ENCODE measurements around the gene APOB.

Gene APOB

DNA sequence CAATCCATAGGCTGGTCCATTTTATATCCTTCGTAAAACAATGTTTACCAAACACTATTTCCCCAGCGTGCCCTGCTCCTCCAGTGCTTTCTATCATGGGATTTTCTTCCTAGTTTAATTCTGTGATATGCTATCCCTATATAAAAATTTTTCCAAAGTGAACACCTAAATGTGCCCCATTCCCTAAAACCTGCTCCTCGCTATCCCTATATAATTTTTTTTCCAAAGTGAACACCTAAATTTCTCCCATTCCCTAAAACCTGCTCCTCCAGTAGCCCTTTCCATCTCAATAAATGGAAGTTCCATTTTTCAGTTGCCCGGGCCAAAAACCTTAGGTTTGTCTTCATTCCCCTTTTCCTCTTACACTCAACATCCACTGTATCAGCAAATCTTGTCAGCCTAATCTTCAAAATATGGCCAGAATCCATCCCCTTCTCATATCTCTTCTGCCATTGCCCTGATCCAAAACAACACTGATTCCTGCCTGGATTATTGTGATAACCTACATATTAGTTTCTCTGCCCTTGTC lies 26.1 kb downstream of the APOB start:
- no peak for DNase-seq

GRCh38 chr2:21015281-21015645 lies 28.6 kb downstream of the APOB start:
- no peak for DNase-seq

DNA sequence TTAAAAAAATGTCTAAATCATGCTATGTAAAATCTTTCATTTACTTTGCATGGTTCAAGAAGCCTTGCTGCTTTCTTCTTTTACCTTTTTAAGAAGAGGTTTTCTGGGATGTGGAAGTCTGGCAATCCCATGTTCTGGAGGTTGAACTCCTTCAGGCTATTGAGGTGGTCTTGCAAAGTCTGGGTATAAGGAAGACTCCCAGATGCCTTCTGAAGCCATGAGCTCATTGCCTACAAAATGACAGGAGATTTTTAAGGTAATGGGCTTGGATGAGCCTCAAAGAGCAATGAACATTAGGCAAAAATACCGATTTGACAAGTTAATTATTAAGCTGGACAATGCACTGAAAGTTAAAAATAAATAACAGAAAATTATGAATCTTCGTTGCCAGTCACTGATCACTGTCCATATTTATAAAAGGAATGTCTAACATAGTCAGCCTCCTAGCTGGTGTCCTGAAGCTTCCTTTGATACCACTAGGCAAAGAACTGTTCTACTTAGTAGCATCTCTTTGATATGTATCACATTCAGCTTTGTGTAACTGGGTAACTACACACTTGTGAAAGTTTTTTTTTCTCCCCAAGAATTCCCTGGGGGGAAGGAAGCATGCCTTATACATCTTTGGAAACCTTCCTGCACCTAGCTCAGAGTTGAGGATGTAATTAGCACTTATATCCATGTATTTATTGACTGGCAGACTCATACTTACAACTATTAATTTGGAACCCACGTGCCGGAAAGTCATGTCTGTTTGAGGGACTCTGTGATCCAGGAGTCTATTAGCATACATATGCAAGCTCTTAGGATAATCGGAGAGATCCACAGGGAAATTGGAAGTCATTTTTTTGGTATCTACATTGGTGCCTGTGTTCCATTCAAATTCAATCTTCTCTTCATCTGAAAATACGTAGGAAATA lies 29.3 kb downstream of the APOB start:
- no peak for DNase-seq

GRCh38 chr2:21013043-21013816 lies 30.6 kb downstream of the APOB start:
- no peak for DNase-seq

DNA sequence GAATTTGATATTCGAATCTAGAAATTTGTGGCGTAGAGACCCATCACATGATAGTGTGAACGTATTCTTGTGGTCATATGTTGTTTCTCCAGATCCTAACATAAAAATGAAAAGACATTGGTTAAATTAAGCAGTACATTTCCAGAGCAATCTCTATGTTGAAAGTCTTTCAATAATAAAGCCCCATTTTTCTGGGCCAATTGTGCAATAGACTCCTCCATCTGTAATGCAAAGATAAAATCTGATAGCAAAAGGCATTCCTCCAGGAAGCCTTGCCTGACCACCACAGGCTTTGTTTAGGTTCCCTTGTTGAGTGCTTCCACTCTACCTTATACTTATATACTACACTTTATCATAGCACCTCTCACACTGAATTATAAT lies 31.3 kb downstream of the APOB start:
- DNase-seq: no peak

- DNase-seq: no peak
These were observed 31.9 kb downstream of the APOB start for GRCh38 chr2:21011876-21012556.

- no peak for DNase-seq
These were observed 32.4 kb downstream of the APOB start for GRCh38 chr2:21011453-21011852.

DNA sequence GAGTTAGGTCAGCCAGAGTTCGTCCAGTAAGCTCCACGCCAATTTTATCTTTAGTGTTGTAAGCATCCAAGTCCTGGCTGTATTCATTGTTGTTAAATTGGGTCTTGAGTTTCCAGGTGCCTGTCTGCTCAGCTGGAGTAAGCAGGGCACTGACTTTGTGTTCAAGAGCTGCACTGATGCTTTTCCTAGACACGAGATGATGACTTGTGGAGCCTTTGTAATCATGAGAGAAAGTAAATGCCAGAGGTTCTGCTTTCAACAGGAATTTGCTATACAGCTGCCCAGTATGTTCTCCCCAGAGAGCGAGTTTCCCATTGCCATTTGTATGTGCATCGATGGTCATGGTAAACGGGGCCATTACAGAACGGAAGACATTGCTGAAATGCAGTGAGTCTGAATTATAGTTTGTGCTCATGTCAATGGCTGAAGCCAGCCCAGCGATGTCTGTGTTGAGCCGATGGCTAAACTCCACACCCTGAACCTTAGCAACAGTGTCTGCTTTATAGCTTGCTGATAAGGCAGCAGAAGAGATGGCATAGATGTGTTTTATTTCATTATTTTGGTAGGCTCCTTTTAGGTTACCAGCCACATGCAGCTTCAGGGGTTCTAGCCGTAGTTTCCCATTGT lies 32.9 kb downstream of the APOB start:
- no peak for DNase-seq

GRCh38 chr2:21009662-21010225 lies 34.1 kb downstream of the APOB start:
- no peak for DNase-seq

DNA sequence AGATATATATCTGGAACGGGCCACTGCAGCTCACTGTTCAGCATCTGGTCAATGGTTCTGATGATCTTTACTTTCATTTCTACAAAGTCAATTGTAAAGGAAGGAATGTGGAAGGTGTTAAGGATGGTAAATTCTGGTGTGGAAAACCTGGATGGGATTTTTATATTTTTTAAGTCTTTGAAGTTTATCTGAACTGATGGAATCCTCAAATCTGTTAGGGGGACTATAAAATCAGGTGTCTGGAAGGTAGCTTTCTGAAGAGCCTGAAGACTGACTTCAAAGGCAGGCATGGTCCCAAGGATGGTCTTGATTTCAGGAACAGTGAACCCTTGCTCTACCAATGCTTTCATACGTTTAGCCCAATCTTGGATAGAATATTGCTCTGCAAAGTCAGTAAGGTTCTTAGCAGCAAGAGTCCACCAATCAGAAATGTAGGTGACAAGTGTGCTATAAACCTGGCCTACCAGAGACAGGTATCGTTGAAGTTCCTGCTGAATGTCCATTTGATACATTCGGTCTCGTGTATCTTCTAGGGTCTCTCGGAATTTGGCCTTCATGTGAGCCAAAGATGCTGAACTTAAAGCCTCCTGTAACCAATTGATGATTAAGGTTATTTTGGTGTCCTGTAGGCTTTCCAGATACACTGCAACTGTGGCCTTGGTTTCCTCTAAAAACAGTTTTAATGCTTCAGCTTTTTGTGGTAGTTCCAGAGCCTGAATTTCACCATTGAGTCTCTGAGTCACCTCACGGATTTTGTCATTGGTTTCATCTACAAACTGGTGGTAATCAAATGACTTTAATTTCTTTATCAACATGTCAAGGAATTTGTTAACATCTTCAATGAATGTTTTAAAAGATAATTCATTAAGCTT lies 34.8 kb downstream of the APOB start:
- no peak for DNase-seq

GRCh38 chr2:21008014-21008789 lies 35.7 kb downstream of the APOB start:
- no peak for DNase-seq

DNA sequence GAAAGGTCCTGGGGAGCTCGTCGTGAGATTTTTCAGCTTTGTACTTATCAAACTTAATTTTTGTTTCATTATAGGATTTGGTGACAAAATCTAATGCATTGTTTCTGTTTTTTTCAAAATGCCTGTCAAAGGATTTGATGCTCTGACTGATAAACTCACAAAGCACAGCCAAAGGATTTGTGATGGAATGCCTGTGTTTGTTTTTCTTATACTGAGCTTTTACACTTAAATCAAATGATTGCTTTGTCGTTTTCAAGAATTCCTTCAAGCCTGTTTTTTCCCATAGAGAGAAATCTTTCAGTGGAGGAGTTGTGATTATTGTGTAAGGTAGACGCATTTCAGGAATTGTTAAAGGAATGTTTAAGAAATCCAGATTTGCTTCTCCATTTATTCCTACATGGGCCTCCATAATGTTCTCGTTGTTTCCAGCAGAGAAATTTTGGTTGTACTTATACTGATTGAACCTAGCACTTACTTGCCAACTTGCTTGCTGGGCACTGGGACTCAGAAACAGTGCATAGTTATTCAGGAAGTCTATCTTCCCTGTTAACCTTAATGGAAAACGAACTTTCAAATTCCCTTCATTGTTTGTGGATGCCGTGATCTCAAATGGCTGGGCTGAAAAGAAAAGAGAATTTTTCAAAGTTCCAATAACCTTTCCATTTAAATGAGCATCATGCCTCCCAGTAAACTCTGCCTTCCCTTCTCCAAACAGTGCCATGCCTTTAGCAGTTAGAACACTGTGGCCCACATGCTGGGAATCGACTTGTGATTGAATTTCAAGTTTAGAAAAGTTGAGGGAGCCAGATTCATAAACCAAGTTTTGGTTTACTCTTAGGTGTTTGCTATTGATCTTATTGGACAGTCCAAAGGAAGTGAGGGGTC lies 36.5 kb downstream of the APOB start:
- no peak for DNase-seq

- no peak for DNase-seq
These were observed 37.3 kb downstream of the APOB start for GRCh38 chr2:21006423-21007128.

DNA sequence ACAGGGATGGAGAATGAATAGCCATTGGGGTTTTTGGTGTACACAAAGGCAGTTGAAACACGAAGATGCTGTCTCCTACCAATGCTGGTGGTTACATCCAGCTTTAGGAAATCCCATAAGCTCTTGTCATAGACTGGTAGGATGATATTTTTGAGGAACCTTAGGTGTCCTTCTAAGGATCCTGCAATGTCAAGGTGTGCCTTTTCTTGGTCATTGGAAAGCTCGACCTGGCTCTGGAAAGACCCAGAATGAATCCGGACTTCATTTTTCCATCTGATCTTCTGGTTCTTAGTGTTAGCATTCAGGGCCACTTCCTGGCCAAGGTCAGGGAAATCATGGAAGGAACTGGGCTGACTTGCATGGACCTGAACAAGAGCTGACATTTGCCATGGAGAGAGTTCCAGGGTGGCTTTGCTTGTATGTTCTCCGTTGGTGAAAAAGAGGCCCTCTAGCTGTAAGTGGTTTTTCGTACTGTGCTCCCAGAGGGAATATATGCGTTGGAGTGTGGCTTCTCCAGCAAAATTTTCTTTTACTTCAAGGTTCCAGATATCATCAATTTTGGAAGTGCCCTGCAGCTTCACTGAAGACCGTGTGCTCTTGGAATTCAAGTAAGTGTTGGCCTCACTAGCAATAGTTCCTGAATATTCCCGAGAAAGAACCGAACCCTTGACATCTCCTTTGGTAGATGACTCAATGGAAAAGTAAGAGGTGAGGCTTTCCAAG lies 38.0 kb downstream of the APOB start:
- DNase-seq: no peak

DNA sequence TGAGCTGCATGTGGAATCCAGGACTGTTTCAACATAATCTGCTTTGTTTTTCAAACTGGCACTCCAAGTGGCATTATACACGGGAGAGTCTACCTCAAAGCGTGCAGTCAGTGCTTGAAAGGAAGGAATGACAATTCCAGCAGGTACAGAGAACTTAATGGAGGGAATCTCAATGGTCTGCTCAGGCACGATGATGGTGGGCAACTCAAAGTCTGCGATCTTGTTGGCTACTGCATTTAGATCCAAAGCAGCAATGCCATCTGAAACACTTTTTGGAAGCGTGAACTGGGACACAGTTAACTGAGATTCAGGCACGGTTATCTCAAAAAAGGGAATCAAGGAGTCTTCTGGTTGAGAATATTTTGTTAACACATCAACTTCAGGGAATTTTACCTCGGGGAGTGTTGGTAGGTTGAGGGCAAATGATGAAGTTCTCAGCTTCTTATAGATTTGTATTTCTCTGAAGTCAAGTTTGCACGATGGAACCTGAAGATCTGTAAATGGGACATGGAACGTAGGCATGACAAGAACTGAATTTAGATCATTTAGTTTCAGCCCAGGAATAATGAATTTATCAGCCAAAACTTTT lies 38.7 kb downstream of the APOB start:
- DNase-seq: no peak

DNA sequence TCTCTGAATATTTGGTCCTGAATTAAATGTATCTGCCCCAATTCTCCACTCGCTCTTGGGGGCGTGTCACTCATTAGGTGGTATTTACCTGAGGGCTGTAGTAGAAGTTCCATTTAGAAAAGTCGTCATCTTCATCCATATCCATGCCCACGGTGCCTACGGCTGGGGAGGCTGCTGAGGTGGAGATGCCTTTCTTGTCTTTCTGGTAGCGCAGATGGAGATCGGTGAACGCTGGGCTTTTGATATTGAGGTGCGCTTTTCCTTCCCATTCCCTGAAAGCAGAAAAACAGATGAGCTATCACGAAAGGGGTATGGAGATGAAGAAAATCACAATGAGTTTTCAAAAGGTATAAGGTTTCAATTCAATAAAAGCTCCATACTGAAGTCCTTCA lies 39.7 kb downstream of the APOB start:
- DNase-seq: no peak

- no peak for DNase-seq
These were observed 40.2 kb downstream of the APOB start for GRCh38 chr2:21003572-21004180.

DNA sequence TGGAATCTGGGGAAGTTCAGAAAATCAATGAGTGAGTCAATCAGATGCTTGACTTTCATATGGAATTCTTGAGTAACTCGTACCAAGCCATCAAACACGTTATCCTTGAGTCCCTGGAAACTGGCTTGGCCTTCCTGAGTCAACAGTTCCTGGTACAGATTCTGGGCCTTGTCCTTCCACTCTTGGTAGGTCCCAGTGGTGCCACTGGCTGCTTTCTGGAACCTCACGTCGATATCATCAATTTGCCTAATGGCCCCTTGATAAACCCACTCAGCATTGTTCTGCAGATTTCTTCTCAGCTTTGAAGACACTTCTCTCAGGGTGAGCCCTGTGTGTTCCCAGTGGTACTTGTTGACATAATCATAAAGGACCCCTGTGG lies 41.1 kb downstream of the APOB start:
- DNase-seq: no peak
